ENCODE results near the gene NUDCD2. TPM values are rescaled to one million over a fixed set of nuclear protein-coding genes. Genes with fewer than 3 reads are reported as not detected.
"Not testable (repeated sequence)": the region's sequence is repeated elsewhere in the genome, so short reads cannot be mapped to it uniquely, and the experiment has no call there.

Gene NUDCD2
- total RNA-seq, 2 experiments from 2014 or later = 46.4 to 48.6 TPM

DNA sequence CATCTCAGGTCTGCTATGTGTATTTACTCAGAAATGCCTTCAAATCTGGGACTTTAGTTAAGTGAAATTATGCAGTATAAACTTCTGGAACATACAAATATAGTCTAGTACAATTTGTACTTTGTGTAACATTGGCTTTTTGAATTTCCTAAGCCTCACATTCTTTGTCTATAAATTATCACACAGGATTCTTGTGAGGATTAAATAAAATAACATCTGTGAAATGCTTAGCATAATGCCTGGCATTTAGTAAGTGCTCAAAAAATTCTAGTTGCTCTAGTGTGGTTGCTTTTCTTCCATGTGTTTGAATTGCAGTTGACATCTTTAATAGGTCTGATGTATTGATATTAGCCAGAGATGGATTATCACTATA, 3.1 kb upstream of the NUDCD2 start:
- intact Hi-C loops (cut with micrococcal nuclease) = no loop called here
- CTCF ChIA-PET = interaction anchor here (0.6 to 1.0 kb wide), 2 partner anchors 26 to 47 kb away, joined by 3 read pairs; partner anchors contain the start of gene CCNG1

GRCh38 chr5:163460562-163461171, 765 bp upstream of the NUDCD2 start, which contains the start of gene HMMR:
Gene HMMR (plus strand): TSS chr5:163460632. CDS start chr5:163460693, 61 bp downstream.
- Mint-ChIP-seq H3K27ac (peak within 1 kb of the TSS; percentile 100), H3K36me3 (peaks cover 39% of the 10 kb centered on the region), H3K9me3 (no peaks in the 10 kb centered on the region), H3K4me3 (peak within 1 kb of the TSS; percentile 96), H3K27me3 (peaks cover 4% of the 10 kb centered on the region), H3K4me1 (ENCODE audit: low read depth) (peaks cover 33% of the 10 kb centered on the region)
- ChIA-PET POLR2A (interaction anchor here (0.9 to 6.2 kb wide), 4 partner anchors 17 to 55 kb away, joined by 3 to 235 read pairs (median 67); partner anchors contain the start of genes CCNG1 and MAT2B), CTCF (interaction anchor here (0.7 to 4.4 kb wide), 9 partner anchors 13 to 104 kb away, joined by 3 to 47 read pairs (median 6); partner anchors contain the start of genes CCNG1 and MAT2B)
- no peak for DNase-seq
- intact Hi-C loops (cut with micrococcal nuclease) = loop anchor here (1.0 kb wide), 2 partner anchors 23 to 46 kb away; partner anchors contain the start of gene CCNG1

More for the DNA sequence above, 3.1 kb upstream of the NUDCD2 start:
- Mint-ChIP-seq H3K36me3 (peaks cover 31% of the 10 kb centered on the region), H3K9me3 (no peaks in the 10 kb centered on the region), H3K4me3 (no peak overlapping the region), H3K27me3 (peaks cover 4% of the 10 kb centered on the region), H3K27ac (peak overlapping the region; percentile 33), H3K4me1 (ENCODE audit: low read depth) (peaks cover 24% of the 10 kb centered on the region)
- POLR2A ChIA-PET = interaction anchor here (0.7 to 6.2 kb wide), 2 partner anchors 34 to 44 kb away, joined by 3 to 235 read pairs; partner anchors contain the start of gene MAT2B
- DNase-seq = no peak

DNA sequence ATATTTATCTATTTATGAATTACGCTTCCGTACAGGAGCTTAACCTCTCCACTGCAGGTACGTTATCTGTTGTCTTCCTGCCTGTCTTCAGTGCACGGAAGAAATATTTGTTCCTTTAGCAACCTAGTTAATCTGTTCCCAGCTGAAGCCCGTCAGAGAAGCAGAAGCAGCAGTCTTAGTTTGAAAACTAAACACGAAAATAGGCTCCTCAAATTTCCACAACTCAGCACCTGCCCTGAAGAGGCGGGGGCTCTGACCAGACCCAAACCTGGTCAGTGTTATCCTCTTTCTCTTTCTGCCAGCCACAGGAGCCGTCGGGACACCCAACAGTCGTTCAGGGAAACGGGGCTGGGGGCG, 462 bp downstream of the NUDCD2 start:
- Mint-ChIP-seq H3K4me3 (peak overlapping the region; percentile 90), H3K27ac (peak overlapping the region; percentile 100), H3K27me3 (peaks cover 4% of the 10 kb centered on the region), H3K4me1 (ENCODE audit: low read depth) (peaks cover 37% of the 10 kb centered on the region), H3K9me3 (no peaks in the 10 kb centered on the region), H3K36me3 (peaks cover 44% of the 10 kb centered on the region)
- intact Hi-C loops (cut with micrococcal nuclease) = no loop called here
- ChIA-PET CTCF (interaction anchor here (0.8 to 4.4 kb wide), 9 partner anchors 9 to 51 kb away, joined by 3 to 47 read pairs (median 4); partner anchors contain the start of gene MAT2B), POLR2A (interaction anchor here (1.6 to 6.2 kb wide), 3 partner anchors 18 to 47 kb away, joined by 3 to 235 read pairs (median 130); partner anchors contain the start of genes CCNG1 and MAT2B)
- no peak for DNase-seq

DNA sequence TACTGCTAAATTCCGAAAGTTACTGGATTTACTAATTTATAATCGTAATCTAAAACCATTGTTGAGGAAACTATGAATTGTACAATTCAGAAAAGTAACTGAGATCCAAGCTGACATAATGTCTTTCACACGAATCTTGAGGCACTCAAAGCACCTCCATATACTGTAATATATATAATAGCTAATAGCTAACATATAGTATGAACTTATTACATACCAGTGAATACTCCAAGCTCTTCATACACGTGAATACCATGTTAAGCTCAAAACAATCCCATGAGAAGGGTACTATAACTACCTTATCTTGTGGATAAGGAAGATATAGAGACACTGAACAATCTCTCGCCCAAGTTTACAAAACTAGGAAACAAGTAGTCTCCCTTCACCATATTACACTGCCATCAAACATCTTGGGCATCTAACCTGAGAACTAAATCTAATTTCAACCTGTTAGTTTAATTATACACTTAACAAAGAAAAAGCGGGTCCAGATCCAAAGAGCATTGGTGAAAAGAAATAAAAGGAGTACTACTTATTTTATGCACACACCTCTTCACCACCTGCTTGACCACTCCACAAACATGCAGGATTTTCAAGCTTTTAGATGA, 1.0 kb downstream of the NUDCD2 start:
- Mint-ChIP-seq H3K27ac (peak overlapping the region; percentile 100), H3K4me3 (peak overlapping the region; percentile 90), H3K4me1 (ENCODE audit: low read depth) (peaks cover 37% of the 10 kb centered on the region), H3K36me3 (peaks cover 43% of the 10 kb centered on the region), H3K27me3 (peaks cover 4% of the 10 kb centered on the region), H3K9me3 (no peaks in the 10 kb centered on the region)
- ChIA-PET POLR2A (interaction anchor here (5.2 to 6.2 kb wide), 2 partner anchors 18 to 48 kb away, joined by 130 to 235 read pairs; partner anchors contain the start of genes CCNG1 and MAT2B), CTCF (interaction anchor here (0.8 to 4.4 kb wide), 10 partner anchors 9 to 51 kb away, joined by 3 to 47 read pairs (median 4); partner anchors contain the start of gene MAT2B)
- intact Hi-C loops (cut with micrococcal nuclease) = no loop called here
- no peak for DNase-seq

DNA sequence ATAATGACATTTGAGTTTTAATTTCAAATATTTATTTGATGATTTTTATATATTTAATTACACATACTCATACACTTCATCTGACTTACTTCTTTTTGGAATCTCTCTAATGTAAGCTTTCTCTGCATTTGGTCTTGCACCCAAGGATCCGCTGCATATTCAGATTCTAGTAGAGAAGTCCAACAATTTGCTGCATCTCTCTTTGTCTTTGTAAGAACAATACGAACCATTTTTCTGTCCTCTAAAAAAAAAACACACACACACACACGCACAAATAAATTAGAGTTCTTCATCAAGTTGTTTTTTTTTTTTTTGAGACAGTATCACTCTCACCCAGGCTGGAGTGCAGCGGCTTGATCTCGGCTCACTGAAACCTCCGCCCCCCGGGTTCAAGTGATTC, 3.1 kb downstream of the NUDCD2 start:
- DNase-seq = no peak
- Mint-ChIP-seq H3K27me3 (peaks cover 4% of the 10 kb centered on the region), H3K4me3 (no peak overlapping the region), H3K27ac (no peak overlapping the region), H3K36me3 (peaks cover 47% of the 10 kb centered on the region), H3K4me1 (ENCODE audit: low read depth) (peaks cover 29% of the 10 kb centered on the region), H3K9me3 (no peaks in the 10 kb centered on the region)
- CTCF ChIA-PET = interaction anchor here (1.0 kb wide), 1 partner anchor 13 kb away, joined by 3 read pairs; no protein-coding TSS in a partner anchor
- intact Hi-C loops (cut with micrococcal nuclease) = no loop called here
- POLR2A ChIA-PET = no interaction called here

GRCh38 chr5:163456029-163456589, 3.8 kb downstream of the NUDCD2 start:
- Mint-ChIP-seq H3K4me1 (ENCODE audit: low read depth) (peaks cover 29% of the 10 kb centered on the region), H3K9me3 (no peaks in the 10 kb centered on the region), H3K36me3 (peaks cover 52% of the 10 kb centered on the region), H3K4me3 (no peak overlapping the region), H3K27me3 (peaks cover 4% of the 10 kb centered on the region), H3K27ac (peak overlapping the region; percentile 25)
- POLR2A ChIA-PET = interaction anchor here (1.2 kb wide), 1 partner anchor 14 kb away, joined by 5 read pairs; no protein-coding TSS in a partner anchor
- CTCF ChIA-PET = interaction anchor here (1.1 kb wide), 1 partner anchor 15 kb away, joined by 4 read pairs; no protein-coding TSS in a partner anchor
- no peak for DNase-seq
- intact Hi-C loops (cut with micrococcal nuclease) = no loop called here

- H3K9me3 Mint-ChIP-seq; intact Hi-C loops (cut with micrococcal nuclease); H3K27me3 Mint-ChIP-seq; DNase-seq; H3K4me3 Mint-ChIP-seq: not testable (repeated sequence)
- CTCF ChIA-PET = interaction anchor here (1.1 kb wide), 1 partner anchor 14 kb away, joined by 4 read pairs; no protein-coding TSS in a partner anchor
- Mint-ChIP-seq H3K36me3 (peaks cover 52% of the 10 kb centered on the region), H3K4me1 (ENCODE audit: low read depth) (peaks cover 29% of the 10 kb centered on the region), H3K27ac (peak overlapping the region; percentile 25)
- POLR2A ChIA-PET = interaction anchor here (1.2 kb wide), 1 partner anchor 14 kb away, joined by 5 read pairs; no protein-coding TSS in a partner anchor
Measured at GRCh38 chr5:163455406-163455805, 4.5 kb downstream of the NUDCD2 start.

- ChIA-PET POLR2A (no interaction called here), CTCF (no interaction called here)
Measured at GRCh38 chr5:163453705-163454104, 6.2 kb downstream of the NUDCD2 start.

GRCh38 chr5:163451489-163451888, 8.4 kb downstream of the NUDCD2 start:
- H3K4me3 Mint-ChIP-seq = no peak overlapping the region
- H3K36me3 Mint-ChIP-seq = peaks cover 62% of the 10 kb centered on the region
- DNase-seq = no peak
- H3K27me3 Mint-ChIP-seq = no peaks in the 10 kb centered on the region
- no peaks in the 10 kb centered on the region for H3K9me3 Mint-ChIP-seq
- ChIA-PET CTCF (interaction anchor here (1.1 kb wide), 1 partner anchor 32 kb away, joined by 3 read pairs; no protein-coding TSS in a partner anchor), POLR2A (no interaction called here)
- H3K27ac Mint-ChIP-seq = no peak overlapping the region
- H3K4me1 Mint-ChIP-seq (ENCODE audit: low read depth) = peaks cover 18% of the 10 kb centered on the region
- intact Hi-C loops (cut with micrococcal nuclease) = no loop called here

More at GRCh38 chr5:163453705-163454104, 6.2 kb downstream of the NUDCD2 start:
- H3K36me3 Mint-ChIP-seq = peaks cover 52% of the 10 kb centered on the region
- H3K27me3 Mint-ChIP-seq = no peaks in the 10 kb centered on the region
- no peak overlapping the region for H3K27ac Mint-ChIP-seq
- intact Hi-C loops (cut with micrococcal nuclease) = no loop called here
- H3K4me3 Mint-ChIP-seq = no peak overlapping the region
- no peaks in the 10 kb centered on the region for H3K9me3 Mint-ChIP-seq
- DNase-seq = no peak
- peaks cover 28% of the 10 kb centered on the region for H3K4me1 Mint-ChIP-seq (ENCODE audit: low read depth)

- Mint-ChIP-seq H3K27ac (no peak overlapping the region), H3K27me3 (no peaks in the 10 kb centered on the region), H3K4me3 (no peak overlapping the region), H3K4me1 (ENCODE audit: low read depth) (peaks cover 5% of the 10 kb centered on the region), H3K36me3 (peaks cover 50% of the 10 kb centered on the region), H3K9me3 (no peaks in the 10 kb centered on the region)
- ChIA-PET POLR2A (interaction anchor here (1.3 kb wide), 1 partner anchor 11 kb away, joined by 3 read pairs; the partner anchor contains the start of gene CCNG1), CTCF (no interaction called here)
- DNase-seq = no peak
- intact Hi-C loops (cut with micrococcal nuclease) = no loop called here
Measured at GRCh38 chr5:163448491-163448890, 11.4 kb downstream of the NUDCD2 start.

DNA sequence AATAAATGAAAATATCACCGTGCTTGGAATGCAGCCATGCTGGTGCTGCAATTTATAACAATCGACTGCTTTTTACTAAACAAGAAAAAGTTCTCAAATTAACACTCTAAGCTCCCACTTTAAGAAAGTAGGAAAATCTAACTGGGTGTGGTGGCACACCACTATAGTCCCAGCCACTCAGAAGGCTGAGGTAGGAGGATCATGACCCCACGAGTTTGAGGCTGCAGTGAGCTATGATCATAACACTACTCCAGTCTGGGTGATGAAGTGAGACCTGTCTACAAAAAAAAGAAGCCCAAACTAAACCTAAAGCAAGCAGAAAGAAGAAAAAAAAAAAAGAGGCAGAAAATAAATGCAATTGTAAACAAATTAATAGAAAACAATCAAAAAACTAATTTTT, 12.0 kb downstream of the NUDCD2 start:
- H3K4me3 Mint-ChIP-seq = no peak overlapping the region
- intact Hi-C loops (cut with micrococcal nuclease) = no loop called here
- POLR2A ChIA-PET = interaction anchor here (0.7 kb wide), 1 partner anchor 55 kb away, joined by 3 read pairs; no protein-coding TSS in a partner anchor
- CTCF ChIA-PET = no interaction called here
- H3K27ac Mint-ChIP-seq = no peak overlapping the region
- no peak for DNase-seq
- H3K4me1 Mint-ChIP-seq (ENCODE audit: low read depth) = peaks cover 5% of the 10 kb centered on the region
- no peaks in the 10 kb centered on the region for H3K27me3 Mint-ChIP-seq
- H3K36me3 Mint-ChIP-seq = peaks cover 51% of the 10 kb centered on the region
- H3K9me3 Mint-ChIP-seq = no peaks in the 10 kb centered on the region

Measured in activated CD4-positive, alpha-beta memory T cell treated with anti-CD3 and anti-CD28 coated beads for 36 hours (primary cell).